ENCODE measurements around the gene CHD5.

Gene CHD5

DNA sequence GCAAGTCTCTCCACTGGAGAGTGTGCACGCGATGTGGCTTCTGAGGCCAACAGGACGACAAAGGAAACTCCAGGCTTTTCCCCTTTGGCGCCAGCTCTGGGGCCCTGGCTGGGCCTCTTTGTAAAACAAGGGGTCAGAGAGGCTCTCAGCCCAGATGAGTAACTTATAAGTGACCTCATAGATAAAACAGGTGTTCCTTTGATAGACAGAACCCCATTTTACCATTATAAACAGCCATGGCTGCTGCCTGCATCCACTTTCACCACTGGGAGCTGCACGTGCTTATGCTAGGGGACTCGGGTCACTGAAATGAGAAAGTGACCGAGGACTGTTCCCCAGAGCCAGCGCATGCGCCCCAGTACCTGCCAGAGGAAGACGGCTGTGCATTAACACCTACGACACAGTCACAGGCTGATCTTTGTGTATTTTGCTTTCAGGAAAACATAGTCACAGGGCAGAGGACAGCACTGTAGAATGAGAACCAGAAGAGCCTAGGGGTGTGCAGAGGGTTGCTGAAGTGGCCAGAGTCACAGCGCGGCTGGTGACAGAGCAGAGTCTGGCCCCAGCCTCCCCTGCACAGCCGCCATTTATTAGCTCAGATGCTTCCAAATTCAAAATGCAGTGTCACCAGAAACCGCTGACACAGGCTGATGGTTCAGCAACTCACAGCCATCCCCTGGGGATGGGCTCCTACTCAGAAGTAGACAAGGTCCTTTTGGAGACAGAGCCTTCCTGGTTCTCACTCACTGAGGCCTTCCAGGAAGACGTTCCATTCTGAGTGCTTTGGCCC lies 38.4 kb upstream of the CHD5 start:
- no peak overlapping the region for H3K27ac ChIP-seq
- no peak for TF ChIP-seq ZFX (IDR thresholded peaks at IDR 0.05; ENCODE audit: borderline replicate concordance)
- no peak for TF ChIP-seq CTCF (IDR thresholded peaks at IDR 0.05)

DNA sequence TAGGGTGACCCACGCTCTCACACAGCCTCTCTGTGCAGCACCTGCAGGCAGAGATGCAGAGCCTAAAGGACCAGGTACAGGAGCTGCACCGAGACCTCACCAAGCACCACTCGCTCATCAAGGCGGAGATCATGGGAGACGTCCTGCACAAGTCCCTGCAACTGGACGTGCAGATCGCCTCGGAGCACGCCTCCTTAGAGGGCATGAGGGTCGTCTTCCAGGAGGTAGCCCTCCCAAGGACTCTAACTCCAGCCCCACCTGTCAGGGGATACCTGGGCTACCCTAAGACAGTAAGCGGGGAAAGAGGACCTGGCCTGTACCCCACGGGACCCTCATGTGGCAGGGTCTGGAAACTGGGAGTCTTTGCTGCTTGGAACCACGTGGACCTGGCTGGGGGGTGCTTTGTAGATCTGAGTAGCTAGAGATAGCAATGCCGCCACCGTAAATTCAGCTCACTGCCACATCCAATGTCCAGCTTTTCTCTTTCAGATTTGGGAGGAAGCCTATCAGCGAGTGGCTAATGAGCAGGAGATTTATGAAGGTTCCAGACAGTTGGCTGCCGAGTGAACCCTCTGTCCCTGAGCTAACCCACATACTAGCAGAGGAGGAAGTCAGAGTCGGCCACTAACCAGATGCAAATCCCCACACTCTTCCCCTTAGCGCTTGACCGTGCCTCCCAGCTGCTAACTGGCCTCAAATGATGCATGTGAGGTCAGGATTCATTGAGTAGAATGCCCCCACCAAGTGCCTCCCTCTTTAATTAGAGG lies 32.3 kb upstream of the CHD5 start:
- H3K27ac ChIP-seq = no peak overlapping the region
- TF ChIP-seq CTCF (IDR thresholded peaks at IDR 0.05) = no peak
- no peak for TF ChIP-seq ZFX (IDR thresholded peaks at IDR 0.05; ENCODE audit: borderline replicate concordance)

- H3K27ac ChIP-seq = no peak overlapping the region
- no peak for TF ChIP-seq ZFX (IDR thresholded peaks at IDR 0.05; ENCODE audit: borderline replicate concordance)
- no peak for TF ChIP-seq CTCF (IDR thresholded peaks at IDR 0.05)
These were observed 31.6 kb upstream of the CHD5 start for GRCh38 chr1:6211731-6212130.

DNA sequence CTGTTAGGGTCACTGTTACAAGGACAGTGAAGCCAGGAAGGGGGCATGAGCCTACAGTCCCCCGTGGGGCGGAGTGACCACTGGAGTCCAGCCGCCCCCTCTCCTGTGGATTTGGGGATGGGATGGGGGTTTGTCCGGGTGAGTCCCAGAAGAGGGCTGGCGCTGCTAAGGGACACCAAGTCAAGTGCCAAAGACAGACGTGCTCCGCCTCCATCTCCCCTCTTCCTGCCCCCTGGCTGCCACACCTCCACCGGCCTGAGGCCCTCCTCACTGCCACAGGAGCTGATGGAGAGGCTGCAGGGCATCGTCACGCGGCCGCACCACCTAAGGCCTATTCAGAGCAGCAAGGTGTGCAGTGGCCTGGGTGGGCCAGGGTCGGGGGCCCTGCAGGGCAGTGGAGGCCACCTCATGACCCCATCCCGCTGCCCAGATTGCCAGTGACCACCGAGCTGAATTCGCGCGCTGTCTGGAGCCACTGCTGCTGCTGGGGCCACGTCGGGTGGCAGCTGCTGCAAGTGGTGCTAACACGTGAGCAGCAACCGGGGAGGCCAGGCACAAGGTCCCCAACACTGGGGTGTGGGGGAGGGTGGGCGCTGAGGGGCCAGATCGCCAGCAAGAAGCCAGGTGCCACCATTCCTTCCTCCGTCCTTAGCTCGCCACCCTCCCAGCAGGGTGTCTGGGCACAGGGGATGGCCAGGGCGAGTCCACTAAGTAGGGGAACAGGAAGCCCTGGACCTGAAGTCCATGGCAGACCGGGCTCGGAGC lies 30.7 kb upstream of the CHD5 start:
- TF ChIP-seq CTCF (IDR thresholded peaks at IDR 0.05) (no peak), ZFX (IDR thresholded peaks at IDR 0.05; ENCODE audit: borderline replicate concordance) (no peak)
- H3K27ac ChIP-seq = no peak overlapping the region

DNA sequence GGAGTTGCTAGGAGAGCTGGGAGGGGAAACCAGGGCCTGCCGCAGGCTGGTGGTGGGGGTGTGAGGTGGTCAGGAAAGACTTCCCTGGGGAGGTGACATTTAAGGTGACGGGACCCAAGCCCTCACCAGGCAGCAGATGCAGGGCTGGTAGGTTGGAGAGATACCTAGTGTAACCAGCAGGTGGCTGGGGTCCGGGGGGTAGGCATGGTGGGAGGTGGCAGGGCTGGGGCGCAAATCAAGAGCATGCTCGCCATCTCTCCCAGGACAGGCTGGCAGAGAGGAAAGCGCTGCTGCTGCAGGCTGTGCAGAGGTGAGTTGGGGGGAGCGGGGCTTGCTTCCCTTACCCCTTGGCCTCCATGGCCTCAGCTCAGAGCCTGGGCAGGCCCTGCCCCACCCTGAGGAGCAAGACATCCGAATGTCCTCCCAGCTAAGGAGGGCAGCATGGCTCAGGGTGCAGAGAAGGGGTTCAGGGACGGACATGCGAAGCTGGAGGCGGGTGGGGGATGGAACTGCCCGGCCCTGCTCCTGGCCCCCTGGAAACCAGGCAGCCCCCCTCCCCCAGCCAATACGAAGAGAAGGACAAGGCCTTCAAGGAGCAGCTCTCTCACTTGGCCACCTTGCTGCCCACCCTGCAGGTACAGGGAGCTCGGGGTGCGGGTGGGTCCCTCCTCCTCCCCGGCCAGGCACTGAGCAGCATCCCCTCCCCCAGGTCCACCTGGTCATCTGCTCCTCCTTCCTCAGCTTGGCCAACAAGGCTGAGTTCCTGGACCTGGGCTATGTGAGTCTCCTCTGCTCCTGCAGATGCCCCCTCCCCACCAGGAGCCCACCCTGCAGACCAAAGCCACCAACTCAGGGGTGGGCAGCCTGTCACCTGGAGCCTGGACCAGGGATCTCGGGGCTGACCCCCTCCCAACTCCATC lies 29.8 kb upstream of the CHD5 start:
- H3K27ac ChIP-seq = peak overlapping the region; percentile 61
- no peak for TF ChIP-seq ZFX (IDR thresholded peaks at IDR 0.05; ENCODE audit: borderline replicate concordance)
- no peak; the same call in 1 of the 2 replicates for TF ChIP-seq CTCF (IDR thresholded peaks at IDR 0.05)

DNA sequence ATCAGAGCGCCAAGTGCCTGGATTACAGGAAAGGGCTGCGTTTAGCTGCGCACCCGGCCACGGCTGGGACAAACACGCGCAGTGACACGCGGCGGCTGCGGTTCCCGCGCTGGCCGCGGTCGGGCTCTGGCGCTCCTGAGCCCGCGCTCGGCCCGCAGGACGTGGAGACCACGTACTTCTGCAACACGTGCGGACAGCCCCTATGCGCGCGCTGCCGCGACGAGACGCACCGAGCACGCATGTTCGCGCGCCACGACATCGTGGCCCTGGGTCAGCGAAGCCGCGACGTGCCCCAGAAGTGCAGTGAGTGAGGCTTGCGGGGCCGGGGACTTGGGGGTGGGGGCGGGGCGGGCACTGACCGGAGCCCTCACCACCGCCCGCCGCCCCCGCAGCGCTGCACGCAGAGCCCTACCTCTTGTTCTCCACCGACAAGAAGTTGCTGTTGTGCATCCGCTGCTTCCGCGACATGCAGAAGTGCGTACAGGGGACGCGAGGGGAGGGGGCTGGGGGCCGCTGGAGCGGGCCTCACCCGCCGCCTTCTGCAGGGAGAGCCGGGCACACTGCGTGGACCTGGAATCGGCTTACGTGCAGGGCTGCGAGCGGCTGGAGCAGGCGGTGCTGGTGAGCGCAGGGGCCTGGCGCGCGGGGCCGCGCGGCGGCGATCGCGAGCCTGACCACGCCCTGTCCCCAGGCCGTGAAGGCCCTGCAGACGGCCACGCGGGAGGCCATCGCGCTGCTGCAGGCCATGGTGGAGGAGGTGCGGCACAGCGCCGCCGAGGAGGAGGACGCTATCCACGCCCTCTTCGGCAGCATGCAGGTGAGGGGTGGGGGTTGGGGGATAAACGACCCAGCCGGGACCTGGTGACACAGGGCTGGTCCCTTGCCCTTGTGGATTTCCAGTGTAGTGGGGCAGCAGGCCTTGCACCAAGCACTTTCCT lies 28.9 kb upstream of the CHD5 start:
- peak overlapping the region; percentile 61 for H3K27ac ChIP-seq
- TF ChIP-seq CTCF (IDR thresholded peaks at IDR 0.05) = peak; percentile 57
- no peak for TF ChIP-seq ZFX (IDR thresholded peaks at IDR 0.05; ENCODE audit: borderline replicate concordance)
